Testis (tissue), 2 donors: ENCODE results near the gene TMEM201.

Experiments
- POLR2A ChIP-seq: fragments of 450-650 bp; IDR thresholded peaks from one replicate; pipeline ENCODE4 v1.6.1; 2017; ENCODE audit warnings: antibody characterized with exemption, mild to moderate bottlenecking, moderate library complexity
- TF ChIP-seq, protein P1 (sequence below), 3 experiments: fragments of 450-650 bp in 2 of 3; fragments of 200-600 bp in 1 of 3; sonication (generic) in 1 of 3; IDR thresholded peaks; one replicate each; pipeline ENCODE4 v1.5.1; 2016 to 2019; ENCODE audit warnings: antibody characterized with exemption in 3 of 3, mild to moderate bottlenecking in 2 of 3, moderate library complexity in 1 of 3

DNA sequence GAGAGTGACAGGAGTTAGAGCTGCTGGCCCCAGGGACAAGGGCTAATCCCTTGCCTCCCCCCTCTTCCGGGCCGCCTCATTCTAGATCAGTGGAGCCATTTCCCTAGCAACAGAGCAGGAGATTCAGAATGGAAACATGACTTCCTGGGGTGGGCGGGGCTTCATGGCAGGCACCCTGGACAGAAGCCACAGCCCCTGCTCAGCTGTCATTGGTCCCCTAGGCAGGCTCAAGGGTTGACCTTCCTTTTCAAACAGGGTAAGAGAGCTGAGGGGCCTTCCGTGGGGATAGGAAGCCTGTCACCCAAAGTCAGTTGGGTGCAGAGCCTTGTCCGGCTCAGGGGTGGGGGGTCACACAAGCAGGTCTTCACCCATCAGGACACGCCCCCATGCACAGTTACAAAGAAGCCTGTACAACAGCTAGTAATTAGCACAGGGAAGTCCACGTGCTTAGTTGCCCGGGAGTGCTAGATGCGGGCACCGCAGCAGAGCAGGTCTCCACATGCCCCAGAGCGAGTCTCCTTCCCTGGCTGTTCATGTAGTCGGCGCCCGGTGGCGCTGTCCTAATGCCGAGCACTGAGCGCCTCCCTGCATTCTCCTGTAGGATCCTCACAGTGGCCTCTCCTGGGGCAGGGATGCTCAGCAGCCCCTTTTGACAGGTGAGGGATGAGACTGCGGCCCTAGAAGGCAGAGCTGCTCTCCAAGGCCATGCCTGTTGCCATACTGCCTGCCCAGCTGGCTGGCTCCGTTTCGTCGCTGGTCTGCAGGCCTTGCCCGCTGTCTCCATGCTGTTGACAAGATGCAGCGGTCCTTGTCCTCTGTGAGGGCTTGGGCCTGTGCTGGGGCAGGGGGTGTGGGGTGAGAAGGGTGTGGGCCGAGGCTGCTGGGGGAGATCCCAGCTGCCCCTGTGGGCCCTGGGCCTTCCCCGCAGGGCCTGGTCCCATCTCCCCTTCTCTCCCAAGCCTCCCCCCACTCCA, 5.1 kb downstream of the TMEM201 start:
- TF ChIP-seq, protein P1, sequence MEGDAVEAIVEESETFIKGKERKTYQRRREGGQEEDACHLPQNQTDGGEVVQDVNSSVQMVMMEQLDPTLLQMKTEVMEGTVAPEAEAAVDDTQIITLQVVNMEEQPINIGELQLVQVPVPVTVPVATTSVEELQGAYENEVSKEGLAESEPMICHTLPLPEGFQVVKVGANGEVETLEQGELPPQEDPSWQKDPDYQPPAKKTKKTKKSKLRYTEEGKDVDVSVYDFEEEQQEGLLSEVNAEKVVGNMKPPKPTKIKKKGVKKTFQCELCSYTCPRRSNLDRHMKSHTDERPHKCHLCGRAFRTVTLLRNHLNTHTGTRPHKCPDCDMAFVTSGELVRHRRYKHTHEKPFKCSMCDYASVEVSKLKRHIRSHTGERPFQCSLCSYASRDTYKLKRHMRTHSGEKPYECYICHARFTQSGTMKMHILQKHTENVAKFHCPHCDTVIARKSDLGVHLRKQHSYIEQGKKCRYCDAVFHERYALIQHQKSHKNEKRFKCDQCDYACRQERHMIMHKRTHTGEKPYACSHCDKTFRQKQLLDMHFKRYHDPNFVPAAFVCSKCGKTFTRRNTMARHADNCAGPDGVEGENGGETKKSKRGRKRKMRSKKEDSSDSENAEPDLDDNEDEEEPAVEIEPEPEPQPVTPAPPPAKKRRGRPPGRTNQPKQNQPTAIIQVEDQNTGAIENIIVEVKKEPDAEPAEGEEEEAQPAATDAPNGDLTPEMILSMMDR (IDR thresholded peaks at IDR 0.05), result no peak
- TF ChIP-seq POLR2A, result no peak
